ENCODE data around the gene LGALS4. TPM values are rescaled to one million over a fixed set of nuclear protein-coding genes. Genes with fewer than 3 reads are reported as not detected.

LGALS4 gene
- total and polyA plus RNA-seq, 2 experiments from 2014 or later = 0.19 TPM; not detected in 1

DNA sequence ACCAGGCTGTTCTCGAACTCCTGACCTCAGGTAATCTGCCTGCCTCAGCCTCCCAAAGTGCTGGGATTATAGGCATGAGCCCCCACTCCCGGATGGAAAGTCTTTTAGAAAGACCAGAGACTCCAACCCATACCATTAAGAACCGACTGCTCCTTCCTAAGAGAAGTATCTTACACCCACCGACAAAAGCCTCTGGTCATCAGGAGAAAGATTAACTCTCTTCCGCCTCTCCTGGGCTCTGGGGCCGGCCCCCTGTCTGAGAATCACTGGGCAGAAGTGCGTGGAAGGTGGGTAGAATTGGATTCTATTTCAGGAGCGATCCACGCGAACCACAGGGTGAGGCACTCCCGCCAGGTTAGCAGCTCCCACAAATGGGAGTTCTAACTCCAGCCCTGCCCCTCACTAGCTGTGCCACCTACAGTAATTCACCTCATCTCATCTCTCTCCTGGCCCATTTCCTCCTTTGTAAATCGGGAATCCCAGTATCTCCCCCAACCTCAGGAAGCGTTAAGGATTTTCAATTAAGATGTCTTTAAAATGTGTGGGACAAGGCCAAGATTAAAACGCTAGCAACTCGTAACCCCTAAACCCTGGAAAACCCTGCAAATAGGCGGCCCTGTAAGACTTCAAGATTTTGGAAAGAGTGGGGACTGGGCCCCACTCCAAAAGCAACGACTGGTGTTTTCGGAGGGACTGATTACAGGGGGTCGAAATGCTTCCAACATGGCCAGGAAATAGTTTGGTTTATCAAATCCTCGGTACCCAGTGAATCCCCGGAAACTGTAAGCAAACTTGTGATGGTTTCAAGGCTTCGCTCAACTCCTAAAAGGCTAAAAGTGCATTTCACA is 35.8 kb upstream of the LGALS4 start:
- 9 to 10% methylated on average over 22 of the region's 22 CpGs for WGBS, 2 experiments (ENCODE audit: low coverage in 1 of 2, low lambda C conversion rate in 2 of 2, missing lambda C conversion rate in 2 of 2)

DNA sequence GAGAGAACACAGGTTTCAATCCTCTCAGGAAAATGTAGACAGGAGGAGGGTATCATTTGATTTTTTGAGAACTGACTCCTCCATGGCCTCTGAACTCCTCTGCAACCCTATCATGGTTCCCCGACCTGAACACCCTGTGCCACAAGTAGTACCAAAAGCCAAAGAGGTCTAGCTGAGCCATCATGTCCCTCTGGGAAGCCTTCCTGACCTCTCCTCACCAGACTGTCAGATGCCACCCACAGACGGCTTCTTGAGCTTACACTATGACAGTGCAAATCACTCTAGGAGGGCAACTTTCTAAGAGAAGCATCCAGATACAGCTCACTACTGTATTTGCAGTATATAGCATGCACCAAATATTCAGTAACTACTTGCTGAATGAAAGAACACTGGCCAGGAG is 33.4 kb upstream of the LGALS4 start:
- TF ChIP-seq EZH2phosphoT487 (IDR thresholded peaks at IDR 0.05; ENCODE audit: insufficient read depth, low read depth) (no peak), EZH2 (IDR thresholded peaks at IDR 0.05; ENCODE audit: insufficient read depth, poor library complexity, severe bottlenecking) (no peak)
- Histone ChIP-seq H3K4me2 (ENCODE audit: unreplicated experiment) (no peak overlapping the region), H3K9ac (no peak overlapping the region), H3K9me2 (ENCODE audit: insufficient read depth) (no peaks in the 10 kb centered on the region), H3K36me3 (ENCODE audit: low read depth) (peaks cover 62% of the 10 kb centered on the region), H3K4me1 (ENCODE audit: insufficient read depth) (peaks cover 9% of the 10 kb centered on the region; the same call in 1 of the 2 replicates), H3F3A (ENCODE audit: insufficient read depth) (peaks cover 31% of the 10 kb centered on the region), H3K4me3 (no peak overlapping the region), H4K20me1 (ENCODE audit: insufficient read depth) (peaks cover 10% of the 10 kb centered on the region; the same call in 1 of the 2 replicates), H3K27ac (no peak overlapping the region), H2AFZ (no peak overlapping the region), H3K79me2 (ENCODE audit: insufficient read depth) (peaks cover 81% of the 10 kb centered on the region), H3K9me3 (ENCODE audit: low read depth) (no peaks in the 10 kb centered on the region), H3K27me3 (replicated peaks; ENCODE audit: insufficient read depth) (no peaks in the 10 kb centered on the region)
- DNase-seq = no peak
- in situ Hi-C loops (cut with MboI) = no loop called here
- WGBS, 2 experiments (ENCODE audit: low coverage in 1 of 2, low lambda C conversion rate in 2 of 2, missing lambda C conversion rate in 2 of 2) = 63 to 68% methylated on average over 2 of the region's 2 CpGs

More for the DNA sequence above, 35.8 kb upstream of the LGALS4 start:
- H4K20me1 ChIP-seq (ENCODE audit: insufficient read depth) = peaks cover 7% of the 10 kb centered on the region; the same call in 1 of the 2 replicates
- H3K27ac ChIP-seq = peak overlapping the region; percentile 97
- H2AFZ ChIP-seq = no peak overlapping the region
- H3F3A ChIP-seq (ENCODE audit: insufficient read depth) = peaks cover 24% of the 10 kb centered on the region
- peaks cover 13% of the 10 kb centered on the region; the same call in 1 of the 2 replicates for H3K4me1 ChIP-seq (ENCODE audit: insufficient read depth)
- in situ Hi-C loops (cut with MboI) = no loop called here
- DNase-seq = peak; percentile 35
- H3K79me2 ChIP-seq (ENCODE audit: insufficient read depth) = peaks cover 56% of the 10 kb centered on the region
- H3K4me2 ChIP-seq (ENCODE audit: unreplicated experiment) = peak overlapping the region; percentile 93
- peaks cover 38% of the 10 kb centered on the region for H3K36me3 ChIP-seq (ENCODE audit: low read depth)
- TF ChIP-seq EZH2phosphoT487 (IDR thresholded peaks at IDR 0.05; ENCODE audit: insufficient read depth, low read depth) (no peak), EZH2 (IDR thresholded peaks at IDR 0.05; ENCODE audit: insufficient read depth, poor library complexity, severe bottlenecking) (no peak)
- H3K4me3 ChIP-seq = peak overlapping the region; percentile 86
- H3K9ac ChIP-seq = peak overlapping the region; percentile 96
- H3K9me2 ChIP-seq (ENCODE audit: insufficient read depth) = no peaks in the 10 kb centered on the region
- no peaks in the 10 kb centered on the region for H3K9me3 ChIP-seq (ENCODE audit: low read depth)
- no peaks in the 10 kb centered on the region for H3K27me3 ChIP-seq (replicated peaks; ENCODE audit: insufficient read depth)

DNA sequence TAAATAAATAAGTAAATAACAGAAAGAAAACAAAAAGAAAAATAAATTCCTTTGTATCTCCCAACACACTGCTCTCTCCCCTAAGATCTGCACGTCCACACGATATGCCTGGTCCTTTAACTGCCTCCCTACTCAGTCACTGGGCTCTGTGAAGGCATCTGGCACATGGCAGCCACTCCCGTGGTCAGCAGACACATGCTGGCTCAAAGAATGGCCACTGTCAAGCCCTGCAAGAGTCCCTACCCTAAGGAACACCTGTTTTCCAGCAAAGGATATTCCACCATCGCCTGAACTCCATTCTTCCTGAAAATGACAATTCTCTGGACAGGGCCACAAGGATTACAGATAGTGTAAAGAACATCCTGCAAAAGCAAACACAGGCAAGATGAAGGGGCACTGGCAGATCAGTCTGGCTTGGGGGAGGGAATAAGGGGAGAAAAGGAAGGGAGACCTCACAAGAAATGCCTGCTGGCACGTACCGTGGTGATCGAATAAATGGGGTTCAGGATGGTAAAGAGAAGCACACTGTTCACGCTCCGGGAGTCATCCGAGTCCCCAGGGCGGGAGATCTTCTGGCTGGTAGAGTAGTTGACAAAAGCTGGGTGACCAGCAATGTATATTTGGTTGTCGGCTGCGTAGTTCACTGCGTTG is 32.8 kb upstream of the LGALS4 start:
- Histone ChIP-seq H3K4me2 (ENCODE audit: unreplicated experiment) (no peak overlapping the region), H3K79me2 (ENCODE audit: insufficient read depth) (peaks cover 87% of the 10 kb centered on the region), H3K36me3 (ENCODE audit: low read depth) (peaks cover 68% of the 10 kb centered on the region), H3K4me1 (ENCODE audit: insufficient read depth) (peaks cover 9% of the 10 kb centered on the region; the same call in 1 of the 2 replicates), H3K9ac (no peak overlapping the region), H2AFZ (no peak overlapping the region), H3K27me3 (replicated peaks; ENCODE audit: insufficient read depth) (no peaks in the 10 kb centered on the region), H4K20me1 (ENCODE audit: insufficient read depth) (peaks cover 13% of the 10 kb centered on the region; the same call in 1 of the 2 replicates), H3K4me3 (no peak overlapping the region), H3K9me2 (ENCODE audit: insufficient read depth) (no peaks in the 10 kb centered on the region), H3K27ac (no peak overlapping the region), H3F3A (ENCODE audit: insufficient read depth) (peaks cover 32% of the 10 kb centered on the region), H3K9me3 (ENCODE audit: low read depth) (no peaks in the 10 kb centered on the region)
- no peak for TF ChIP-seq EZH2phosphoT487 (IDR thresholded peaks at IDR 0.05; ENCODE audit: insufficient read depth, low read depth)
- WGBS, 2 experiments (ENCODE audit: low coverage in 1 of 2, low lambda C conversion rate in 2 of 2, missing lambda C conversion rate in 2 of 2) = 88% methylated on average over 14 of the region's 14 CpGs
- in situ Hi-C loops (cut with MboI) = no loop called here
- no peak for DNase-seq

DNA sequence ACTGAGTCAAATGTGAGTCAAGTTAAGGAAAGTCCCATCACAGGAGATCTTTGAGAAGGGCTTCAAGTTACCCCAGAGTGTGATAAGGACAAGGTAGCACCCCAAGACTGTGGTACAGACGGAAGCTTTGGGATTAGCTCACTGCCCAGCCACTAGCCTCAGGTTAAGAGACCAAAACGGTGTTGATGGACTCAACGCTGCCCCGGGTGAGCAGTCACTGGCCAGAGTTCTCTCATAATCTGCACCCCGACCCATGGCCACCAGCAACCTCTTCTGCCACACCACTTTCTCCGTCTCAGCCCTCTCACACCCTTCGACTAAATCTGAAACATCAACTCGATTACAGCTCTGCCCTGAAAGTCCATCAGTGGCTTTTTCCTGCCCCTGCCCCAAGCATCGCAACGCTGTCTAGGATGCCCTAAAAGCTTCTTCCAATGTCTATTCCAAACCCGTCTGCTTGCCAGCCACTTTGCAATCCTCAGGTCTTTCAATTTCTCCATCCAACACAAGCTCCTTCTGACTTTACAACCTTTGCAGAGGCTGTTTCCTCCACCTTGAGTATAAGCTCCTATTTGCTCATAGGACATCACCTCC is 31.4 kb upstream of the LGALS4 start:
- H3K36me3 ChIP-seq (ENCODE audit: low read depth) = peaks cover 79% of the 10 kb centered on the region
- no peaks in the 10 kb centered on the region for H3K9me2 ChIP-seq (ENCODE audit: insufficient read depth)
- H3K4me1 ChIP-seq (ENCODE audit: insufficient read depth) = peaks cover 9% of the 10 kb centered on the region; the same call in 1 of the 2 replicates
- no peak overlapping the region for H2AFZ ChIP-seq
- H3K4me3 ChIP-seq = no peak overlapping the region
- no peak overlapping the region for H3K4me2 ChIP-seq (ENCODE audit: unreplicated experiment)
- H3F3A ChIP-seq (ENCODE audit: insufficient read depth) = peaks cover 39% of the 10 kb centered on the region
- H4K20me1 ChIP-seq (ENCODE audit: insufficient read depth) = peaks cover 13% of the 10 kb centered on the region; the same call in 1 of the 2 replicates
- H3K9me3 ChIP-seq (ENCODE audit: low read depth) = no peaks in the 10 kb centered on the region
- in situ Hi-C loops (cut with MboI) = no loop called here
- no peaks in the 10 kb centered on the region for H3K27me3 ChIP-seq (replicated peaks; ENCODE audit: insufficient read depth)
- WGBS, 2 experiments (ENCODE audit: low coverage in 1 of 2, low lambda C conversion rate in 2 of 2, missing lambda C conversion rate in 2 of 2) = 92 to 94% methylated on average over 11 of the region's 11 CpGs
- H3K9ac ChIP-seq = no peak overlapping the region
- no peak for TF ChIP-seq EZH2 (IDR thresholded peaks at IDR 0.05; ENCODE audit: insufficient read depth, poor library complexity, severe bottlenecking)
- TF ChIP-seq EZH2phosphoT487 (IDR thresholded peaks at IDR 0.05; ENCODE audit: insufficient read depth, low read depth) = no peak
- DNase-seq = no peak
- peaks cover 98% of the 10 kb centered on the region for H3K79me2 ChIP-seq (ENCODE audit: insufficient read depth)
- H3K27ac ChIP-seq = no peak overlapping the region
